SIG-M5 (cell line): ENCODE results near the gene FGR.
"Not testable (repeated sequence)": the region's sequence is repeated elsewhere in the genome, so short reads cannot be mapped to it uniquely, and the experiment has no call there.

ENCODE experiments used
- DNase-seq: peaks from one replicate; lab custom pipeline; 2025; lab: John Stamatoyannopoulos, UW

FGR gene

GRCh38 chr1:27634177-27634984 is 604 bp downstream of the FGR start:
- no peak for DNase-seq

GRCh38 chr1:27633640-27634176 is 1.3 kb downstream of the FGR start:
- no peak for DNase-seq

GRCh38 chr1:27633298-27633610 is 1.7 kb downstream of the FGR start:
- no peak for DNase-seq

- no peak for DNase-seq
Observed at GRCh38 chr1:27632387-27633297, 2.3 kb downstream of the FGR start.

- no peak for DNase-seq
Observed at GRCh38 chr1:27630859-27631491, 4.0 kb downstream of the FGR start.

- no peak for DNase-seq
Observed at GRCh38 chr1:27628712-27629111, 6.3 kb downstream of the FGR start.

- not testable (repeated sequence) for DNase-seq
Observed at GRCh38 chr1:27627733-27628132, 7.3 kb downstream of the FGR start.

GRCh38 chr1:27627061-27627460 is 7.9 kb downstream of the FGR start:
- DNase-seq: no peak

- DNase-seq: peak; percentile 37
Observed at GRCh38 chr1:27626031-27626935, 8.7 kb downstream of the FGR start.

- DNase-seq: no peak
Observed at GRCh38 chr1:27624467-27625178, 10.4 kb downstream of the FGR start.

GRCh38 chr1:27623327-27624212 is 11.4 kb downstream of the FGR start:
- DNase-seq: no peak

GRCh38 chr1:27622828-27623227 is 12.2 kb downstream of the FGR start:
- DNase-seq: no peak

GRCh38 chr1:27621051-27621920 is 13.7 kb downstream of the FGR start:
- no peak for DNase-seq

- DNase-seq: not testable (repeated sequence)
Observed at GRCh38 chr1:27619782-27620438, 15.1 kb downstream of the FGR start.

- DNase-seq: no peak
Observed at GRCh38 chr1:27618341-27619082, 16.5 kb downstream of the FGR start.

- no peak for DNase-seq
Observed at GRCh38 chr1:27617420-27617819, 17.6 kb downstream of the FGR start.

- DNase-seq: no peak
Observed at GRCh38 chr1:27616441-27616840, 18.5 kb downstream of the FGR start.
